Thyroid gland (tissue), 4 donors: Measurements from ENCODE around the gene IL11. TPM values are rescaled to one million over a fixed set of nuclear protein-coding genes. Genes with fewer than 3 reads are reported as not detected.

Source experiments
- DNase-seq, 2 donors: peaks; one replicate each; pipeline ENCODE4 v3.0.0-alpha.2; 2019
- H3K27ac ChIP-seq, 3 donors: fragments of 200-600 bp; sonication (generic); 1 replicate in 2 of 3; 2 replicates in 1 of 3; pipeline ENCODE4 v1.5.1; 2016 to 2019; ENCODE audit warnings: mild to moderate bottlenecking in 1 of 3, moderate library complexity in 1 of 3
- H3K27me3 ChIP-seq: fragments of 200-600 bp; sonication (generic); one replicate; pipeline ENCODE4 v1.5.1; 2019
- H3K36me3 ChIP-seq, 2 donors: fragments of 200-600 bp; sonication (generic); one replicate each; pipeline ENCODE4 v1.5.1; 2016 to 2019
- H3K4me1 ChIP-seq, 2 donors: fragments of 200-600 bp; sonication (generic); one replicate each; pipeline ENCODE4 v1.5.1; 2017 to 2019
- H3K4me3 ChIP-seq, 3 donors: fragments of 200-600 bp; sonication (generic); replicated peaks in 1 of 3; 1 replicate in 2 of 3; 2 replicates in 1 of 3; pipeline ENCODE4 v1.5.1; 2016; ENCODE audit warnings: mild to moderate bottlenecking in 1 of 3
- H3K9me3 ChIP-seq: fragments of 200-600 bp; sonication (generic); one replicate; pipeline ENCODE4 v1.5.1; 2017
- POLR2A ChIP-seq, 2 donors: fragments of 450-650 bp; IDR thresholded peaks; one replicate each; pipeline ENCODE4 v1.6.1; 2017; ENCODE audit warnings: antibody characterized with exemption in 2 of 2, mild to moderate bottlenecking in 2 of 2, moderate library complexity in 1 of 2
- WGBS, 2 donors: methylation state at CpG; one replicate each; pipeline ENCODE4 v1.1.5; 2017; 5-methylcytosine and 5-hydroxymethylcytosine counted together
- intact Hi-C: fragments of 100-400 bp; cut with DNase I; formaldehyde crosslinking; loops from one replicate; pipeline ENCODE4 v1.15.1; 2023
- total RNA-seq, 4 donors: library from RNA; depleted of rRNA; stranded (reverse); fragments of >200 nt; gene quantifications; one replicate each; pipeline ENCODE4 v1.2.3, GENCODE V29; 2016
- TF ChIP-seq, protein P1 (sequence below), 6 experiments: fragments of 200-600 bp in 3 of 6; fragments of 450-650 bp in 3 of 6; sonication (generic) in 3 of 6; IDR thresholded peaks; one replicate each; pipeline ENCODE4 v1.5.1; 2016 to 2019; ENCODE audit warnings: antibody characterized with exemption in 6 of 6, mild to moderate bottlenecking in 2 of 6, inconsistent platforms in 1 of 6, moderate library complexity in 1 of 6

Gene IL11
- total RNA-seq, 4 donors from 2014 or later: not detected

DNA sequence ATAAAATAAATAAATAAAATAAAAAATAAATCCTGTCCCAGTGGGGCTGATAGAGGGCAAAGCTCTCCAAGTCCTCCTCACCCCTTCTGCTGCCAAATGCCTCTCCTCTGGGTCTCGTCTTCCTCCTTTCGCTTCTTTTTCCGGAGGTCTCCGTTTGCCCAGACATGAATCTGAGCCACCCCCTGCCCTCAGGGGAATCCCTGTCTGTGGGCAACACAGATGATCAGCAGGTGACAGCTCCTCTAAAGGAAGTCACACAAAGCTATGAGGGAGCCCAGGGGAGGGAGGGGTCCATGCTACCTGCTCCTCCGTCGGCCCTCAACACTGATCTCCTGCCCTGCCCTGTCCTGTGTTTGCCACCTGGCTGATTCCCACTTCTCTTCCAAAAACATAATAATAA lies 45.6 kb downstream of the IL11 start:
- Histone ChIP-seq H3K9me3 (no peaks in the 10 kb centered on the region), H3K27me3 (no peaks in the 10 kb centered on the region), H3K4me3 (no peak overlapping the region), H3K27ac (no peak overlapping the region), H3K4me1 (no peaks in the 10 kb centered on the region), H3K36me3 (no peaks in the 10 kb centered on the region)
- TF ChIP-seq, protein P1, sequence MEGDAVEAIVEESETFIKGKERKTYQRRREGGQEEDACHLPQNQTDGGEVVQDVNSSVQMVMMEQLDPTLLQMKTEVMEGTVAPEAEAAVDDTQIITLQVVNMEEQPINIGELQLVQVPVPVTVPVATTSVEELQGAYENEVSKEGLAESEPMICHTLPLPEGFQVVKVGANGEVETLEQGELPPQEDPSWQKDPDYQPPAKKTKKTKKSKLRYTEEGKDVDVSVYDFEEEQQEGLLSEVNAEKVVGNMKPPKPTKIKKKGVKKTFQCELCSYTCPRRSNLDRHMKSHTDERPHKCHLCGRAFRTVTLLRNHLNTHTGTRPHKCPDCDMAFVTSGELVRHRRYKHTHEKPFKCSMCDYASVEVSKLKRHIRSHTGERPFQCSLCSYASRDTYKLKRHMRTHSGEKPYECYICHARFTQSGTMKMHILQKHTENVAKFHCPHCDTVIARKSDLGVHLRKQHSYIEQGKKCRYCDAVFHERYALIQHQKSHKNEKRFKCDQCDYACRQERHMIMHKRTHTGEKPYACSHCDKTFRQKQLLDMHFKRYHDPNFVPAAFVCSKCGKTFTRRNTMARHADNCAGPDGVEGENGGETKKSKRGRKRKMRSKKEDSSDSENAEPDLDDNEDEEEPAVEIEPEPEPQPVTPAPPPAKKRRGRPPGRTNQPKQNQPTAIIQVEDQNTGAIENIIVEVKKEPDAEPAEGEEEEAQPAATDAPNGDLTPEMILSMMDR (IDR thresholded peaks at IDR 0.05): no peak
- TF ChIP-seq POLR2A (IDR thresholded peaks at IDR 0.05): no peak
- 79 to 90% methylated on average over 6 of the region's 6 CpGs for WGBS, 2 donors
- DNase-seq: no peak
- intact Hi-C loops: no loop called here

DNA sequence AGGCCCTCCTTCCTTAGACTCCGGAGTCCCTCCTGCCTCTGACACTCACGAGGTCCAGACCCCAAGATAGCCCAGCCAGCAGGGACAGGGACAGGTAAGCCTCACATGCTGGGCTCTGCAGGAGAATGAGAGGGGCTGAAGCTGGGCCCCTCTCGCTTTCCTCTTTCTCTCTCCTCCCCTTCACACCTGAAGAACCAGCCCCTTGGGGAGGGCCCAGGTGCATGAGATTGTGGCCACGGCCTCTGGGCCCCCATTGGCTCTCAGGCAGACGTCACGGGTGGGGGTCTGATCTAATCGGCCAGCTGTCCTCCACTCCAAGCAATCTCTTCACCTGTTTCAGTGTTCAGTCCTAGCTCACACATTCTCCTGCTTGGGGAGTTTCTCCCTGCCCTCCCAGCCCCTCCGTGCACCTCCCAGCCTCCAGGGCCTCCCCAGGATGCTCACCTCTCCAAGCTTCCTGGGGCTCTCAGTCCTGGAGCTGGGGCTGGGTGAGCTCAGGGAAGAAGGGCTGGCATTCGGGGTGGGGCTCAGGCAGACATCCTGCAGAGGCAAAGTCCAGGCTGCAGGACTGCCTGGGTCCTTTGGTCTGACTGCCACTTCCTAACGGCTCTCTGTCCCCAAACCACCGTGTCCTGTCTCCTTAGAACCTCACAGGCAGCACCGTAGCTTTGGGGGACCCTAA lies 47.9 kb downstream of the IL11 start:
- Histone ChIP-seq H3K9me3 (no peaks in the 10 kb centered on the region), H3K4me1 (no peaks in the 10 kb centered on the region), H3K4me3 (no peak overlapping the region), H3K27me3 (no peaks in the 10 kb centered on the region), H3K27ac (no peak overlapping the region), H3K36me3 (no peaks in the 10 kb centered on the region)
- intact Hi-C loops: no loop called here
- TF ChIP-seq, protein P1 (IDR thresholded peaks at IDR 0.05): no peak
- TF ChIP-seq POLR2A (IDR thresholded peaks at IDR 0.05): no peak
- no peak for DNase-seq
- WGBS, 2 donors: 52 to 55% methylated on average over 11 to 12 of the region's 12 CpGs

DNA sequence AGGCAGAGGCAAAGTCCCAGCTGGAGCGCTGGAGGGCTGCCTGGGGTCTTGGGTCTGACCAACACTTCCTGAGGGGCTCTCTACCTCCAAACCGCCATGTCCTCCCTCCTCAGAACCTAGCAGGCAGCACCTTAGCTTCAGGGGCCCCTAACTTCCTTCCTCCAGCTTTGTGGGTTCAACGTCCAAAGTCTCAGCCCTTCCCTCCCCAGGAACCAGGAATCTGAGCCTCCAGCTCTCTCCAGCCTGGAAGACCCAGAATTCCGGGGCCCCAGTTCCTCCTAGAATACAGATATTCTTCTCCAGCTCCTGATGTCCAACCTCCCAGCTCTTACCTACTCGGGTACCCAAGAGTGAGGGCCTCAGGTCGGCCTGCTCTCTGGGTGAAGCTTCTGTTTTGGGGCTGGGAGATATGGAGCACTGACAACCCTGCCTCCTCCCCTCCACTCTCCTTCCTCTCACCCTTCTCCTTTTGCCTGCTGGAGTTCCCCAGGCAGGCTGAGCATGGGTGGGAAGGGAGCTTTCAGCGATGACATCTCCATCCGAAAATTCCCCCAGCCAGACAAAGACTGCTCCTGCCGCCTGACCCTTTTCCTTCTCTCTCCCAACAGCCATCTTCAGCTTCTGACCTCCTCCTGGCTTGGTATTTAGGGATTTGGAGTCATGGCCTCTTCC lies 48.7 kb downstream of the IL11 start:
- WGBS, 2 donors: 83 to 87% methylated on average over 8 to 9 of the region's 9 CpGs
- Histone ChIP-seq H3K9me3 (no peaks in the 10 kb centered on the region), H3K27me3 (no peaks in the 10 kb centered on the region), H3K27ac (no peak overlapping the region), H3K36me3 (no peaks in the 10 kb centered on the region), H3K4me3 (no peak overlapping the region), H3K4me1 (no peaks in the 10 kb centered on the region)
- no peak for DNase-seq
- intact Hi-C loops: no loop called here
- TF ChIP-seq, protein P1 (IDR thresholded peaks at IDR 0.05): no peak
- no peak for TF ChIP-seq POLR2A (IDR thresholded peaks at IDR 0.05)

DNA sequence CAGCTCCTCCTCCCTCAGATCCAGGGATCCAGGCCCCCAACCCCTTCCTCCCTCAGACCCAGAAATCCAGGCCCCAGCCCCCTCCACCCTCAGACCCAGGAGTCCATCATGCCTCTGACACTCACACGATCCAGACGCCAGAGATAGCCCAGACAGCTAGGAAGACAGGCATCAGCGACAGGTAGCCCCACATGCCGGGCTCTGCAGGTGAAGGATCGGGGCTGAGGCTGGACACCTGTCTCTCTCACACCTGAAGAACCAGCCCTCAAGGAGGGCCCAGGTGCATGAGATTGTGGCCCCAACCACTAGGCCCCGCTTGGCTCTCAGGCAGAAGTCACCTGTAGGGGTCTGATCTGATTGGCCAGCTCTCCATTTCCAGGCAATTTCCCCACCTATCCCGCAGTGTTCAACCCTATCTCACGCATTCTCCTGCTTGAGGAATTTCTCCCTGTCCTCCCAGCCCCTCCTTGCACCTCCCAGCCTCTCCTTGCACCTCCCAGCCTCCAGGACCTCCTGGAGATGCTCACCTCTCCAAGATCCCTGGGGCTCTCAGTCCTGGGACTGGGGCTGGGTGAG lies 49.3 kb downstream of the IL11 start:
- TF ChIP-seq, protein P1 (IDR thresholded peaks at IDR 0.05): no peak
- TF ChIP-seq POLR2A (IDR thresholded peaks at IDR 0.05): no peak
- 82 to 92% methylated on average over 8 of the region's 8 CpGs for WGBS, 2 donors
- intact Hi-C loops: no loop called here
- Histone ChIP-seq H3K4me1 (no peaks in the 10 kb centered on the region), H3K36me3 (no peaks in the 10 kb centered on the region), H3K27ac (no peak overlapping the region), H3K27me3 (no peaks in the 10 kb centered on the region), H3K4me3 (no peak overlapping the region), H3K9me3 (no peaks in the 10 kb centered on the region)
- no peak for DNase-seq

DNA sequence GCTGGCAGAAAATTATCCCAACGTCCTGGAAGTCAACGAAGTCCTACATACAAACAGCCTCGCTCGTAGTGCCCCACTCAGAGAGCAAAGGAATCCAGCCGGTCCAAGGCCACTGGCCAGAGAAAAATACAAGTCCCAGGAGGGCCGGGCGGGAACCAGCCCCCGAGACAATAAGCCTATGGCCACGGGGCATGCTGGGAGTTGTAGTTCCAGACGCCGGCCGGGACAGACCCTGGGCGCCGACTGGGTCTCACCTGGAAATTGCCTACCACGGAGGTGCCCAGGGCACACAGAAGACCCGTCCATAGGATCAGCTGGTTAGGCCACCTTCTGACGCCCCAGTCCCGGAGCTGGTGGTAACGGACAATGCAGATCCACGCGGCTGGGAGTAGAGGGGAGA lies 50.5 kb downstream of the IL11 start:
- intact Hi-C loops: no loop called here
- TF ChIP-seq, protein P1 (IDR thresholded peaks at IDR 0.05): no peak
- TF ChIP-seq POLR2A (IDR thresholded peaks at IDR 0.05): no peak
- no peaks in the 10 kb centered on the region for H3K9me3 ChIP-seq
- H3K36me3 ChIP-seq: no peaks in the 10 kb centered on the region
- DNase-seq: peak; percentile 11 to 16
- no peaks in the 10 kb centered on the region for H3K4me1 ChIP-seq
- no peaks in the 10 kb centered on the region for H3K27me3 ChIP-seq
- 14 to 21% methylated on average over 13 to 18 of the region's 21 CpGs for WGBS, 2 donors
- H3K27ac ChIP-seq: no peak overlapping the region
- no peak overlapping the region for H3K4me3 ChIP-seq
